Tibial artery (tissue), 4 donors: ENCODE measurements around the gene TSPAN16.

ENCODE experiments used
- DNase-seq, 2 donors: peaks; one replicate each; pipeline ENCODE4 v3.0.0-alpha.2; 2019
- H3K27ac ChIP-seq, 2 donors: fragments of 200-600 bp; sonication (generic) in 1 of 2; 1 replicate in 1 of 2; 2 replicates in 1 of 2; pipeline ENCODE4 v1.5.1; 2018 to 2019; ENCODE audit warnings: mild to moderate bottlenecking in 1 of 2
- H3K27me3 ChIP-seq, 2 donors: fragments of 200-600 bp; sonication (generic) in 1 of 2; one replicate each; pipeline versions ENCODE4 v1.5.1 to v1.6.0; 2016 to 2019
- H3K36me3 ChIP-seq, 3 donors: fragments of 200-600 bp; sonication (generic) in 2 of 3; one replicate each; pipeline ENCODE4 v1.5.1; 2016 to 2019; ENCODE audit warnings: mild to moderate bottlenecking in 2 of 3
- H3K4me1 ChIP-seq, 4 donors: fragments of 200-600 bp; sonication (generic) in 2 of 4; 1 replicate in 3 of 4; 2 replicates in 1 of 4; pipeline ENCODE4 v1.5.1; 2016 to 2019
- H3K4me3 ChIP-seq, 2 donors: fragments of 200-600 bp; sonication (generic) in 1 of 2; 1 replicate in 1 of 2; 2 replicates in 1 of 2; pipeline ENCODE4 v1.5.1; 2018 to 2019; ENCODE audit warnings: mild to moderate bottlenecking in 2 of 2
- H3K9me3 ChIP-seq, 3 donors: fragments of 200-600 bp; sonication (generic) in 1 of 3; one replicate each; pipeline ENCODE4 v1.5.1; 2016 to 2019
- intact Hi-C: fragments of 100-400 bp; cut with DNase I; formaldehyde crosslinking; loops from one replicate; pipeline ENCODE4 v1.15.0; 2023; ENCODE audit warnings: low total_unique reads
- TF ChIP-seq, protein P1 (sequence below), 2 experiments: fragments of 200-600 bp in 1 of 2; fragments of 450-650 bp in 1 of 2; IDR thresholded peaks; one replicate each; pipeline ENCODE4 v1.5.1; 2017 to 2019; ENCODE audit warnings: antibody characterized with exemption in 2 of 2, mild to moderate bottlenecking in 1 of 2, moderate library complexity in 1 of 2

TSPAN16 gene

DNA sequence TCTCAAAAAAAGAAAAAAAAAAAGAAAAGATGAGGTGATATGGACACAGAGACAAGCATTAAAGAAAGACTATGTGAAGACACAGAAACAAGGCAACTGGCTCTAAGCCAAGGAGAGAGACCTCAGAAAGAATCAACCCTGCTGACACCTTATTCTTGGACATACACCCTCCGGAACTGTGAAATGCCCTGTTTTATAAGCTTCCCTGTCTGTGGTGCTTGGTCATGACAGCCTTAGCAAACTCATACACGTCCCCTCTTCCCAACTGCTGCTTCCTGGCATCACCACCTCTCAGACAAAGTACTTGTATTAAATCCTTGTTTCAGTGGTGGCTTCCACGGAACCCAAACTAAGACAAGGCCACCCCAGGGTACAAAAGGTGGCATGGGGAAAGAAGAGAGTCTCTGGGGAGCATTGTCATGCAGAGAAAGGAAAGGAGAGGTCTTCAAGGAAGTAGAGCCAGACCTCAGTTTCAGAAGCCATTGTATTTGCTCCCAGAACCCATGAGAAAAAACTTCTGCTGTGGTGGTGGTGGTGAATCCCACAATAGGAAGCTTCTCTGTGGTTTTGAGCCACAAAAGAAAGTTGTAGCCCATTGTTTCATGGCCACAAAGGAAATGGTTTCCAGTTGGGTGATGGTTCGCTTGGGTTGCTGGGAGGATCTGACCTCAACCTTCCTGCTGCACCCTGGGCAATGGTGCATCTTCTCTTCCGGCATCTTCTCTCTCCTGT lies 16.3 kb upstream of the TSPAN16 start:
- Histone ChIP-seq H3K27me3 (peaks cover 0 to 4% of the 10 kb centered on the region in 2 donors), H3K27ac (no peak overlapping the region), H3K4me1 (no peaks in the 10 kb centered on the region), H3K9me3 (no peaks in the 10 kb centered on the region), H3K36me3 (no peaks in the 10 kb centered on the region), H3K4me3 (no peak overlapping the region)
- no peak for DNase-seq
- intact Hi-C loops = no loop called here
- TF ChIP-seq, protein P1, sequence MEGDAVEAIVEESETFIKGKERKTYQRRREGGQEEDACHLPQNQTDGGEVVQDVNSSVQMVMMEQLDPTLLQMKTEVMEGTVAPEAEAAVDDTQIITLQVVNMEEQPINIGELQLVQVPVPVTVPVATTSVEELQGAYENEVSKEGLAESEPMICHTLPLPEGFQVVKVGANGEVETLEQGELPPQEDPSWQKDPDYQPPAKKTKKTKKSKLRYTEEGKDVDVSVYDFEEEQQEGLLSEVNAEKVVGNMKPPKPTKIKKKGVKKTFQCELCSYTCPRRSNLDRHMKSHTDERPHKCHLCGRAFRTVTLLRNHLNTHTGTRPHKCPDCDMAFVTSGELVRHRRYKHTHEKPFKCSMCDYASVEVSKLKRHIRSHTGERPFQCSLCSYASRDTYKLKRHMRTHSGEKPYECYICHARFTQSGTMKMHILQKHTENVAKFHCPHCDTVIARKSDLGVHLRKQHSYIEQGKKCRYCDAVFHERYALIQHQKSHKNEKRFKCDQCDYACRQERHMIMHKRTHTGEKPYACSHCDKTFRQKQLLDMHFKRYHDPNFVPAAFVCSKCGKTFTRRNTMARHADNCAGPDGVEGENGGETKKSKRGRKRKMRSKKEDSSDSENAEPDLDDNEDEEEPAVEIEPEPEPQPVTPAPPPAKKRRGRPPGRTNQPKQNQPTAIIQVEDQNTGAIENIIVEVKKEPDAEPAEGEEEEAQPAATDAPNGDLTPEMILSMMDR (IDR thresholded peaks at IDR 0.05) = no peak

DNA sequence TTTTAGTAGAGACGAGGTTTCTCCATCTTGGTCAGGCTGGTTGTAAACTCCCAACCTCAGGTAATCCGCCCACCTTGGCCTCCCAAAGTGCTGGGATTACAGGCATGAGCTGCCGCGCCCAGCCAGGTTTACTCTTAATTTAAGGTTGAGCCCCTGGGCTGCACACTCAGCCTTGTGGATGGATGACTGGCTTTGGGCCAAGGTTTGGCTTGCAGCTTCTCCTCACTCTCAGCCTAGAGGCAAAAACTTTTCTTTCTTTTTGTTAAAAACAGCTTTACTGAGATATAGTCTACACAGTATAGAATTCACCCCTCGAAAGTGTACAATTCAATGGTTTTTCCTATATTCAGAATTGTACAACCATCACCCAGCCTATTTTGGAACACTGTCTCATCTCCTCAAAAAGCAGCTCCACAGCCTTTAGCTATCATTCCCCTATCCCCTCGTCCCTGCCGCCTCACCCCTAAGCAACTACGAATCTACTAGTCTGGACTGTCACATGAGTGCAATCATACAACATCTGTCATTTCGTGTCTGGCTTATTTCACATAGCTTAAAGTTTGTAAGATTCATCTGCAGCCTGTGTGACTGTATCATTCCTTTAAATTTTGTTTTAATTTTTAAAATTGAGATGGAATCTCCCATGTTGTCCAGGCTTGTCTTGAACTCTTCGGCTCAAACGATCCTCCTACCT lies 14.5 kb upstream of the TSPAN16 start:
- Histone ChIP-seq H3K4me1 (peaks cover 0 to 1% (median 0%) of the 10 kb centered on the region in 4 donors), H3K9me3 (no peaks in the 10 kb centered on the region), H3K36me3 (no peaks in the 10 kb centered on the region), H3K27ac (no peak overlapping the region), H3K27me3 (peaks cover 0 to 4% of the 10 kb centered on the region in 2 donors), H3K4me3 (no peak overlapping the region)
- DNase-seq = no peak
- intact Hi-C loops = no loop called here
- TF ChIP-seq, protein P1 (IDR thresholded peaks at IDR 0.05) = no peak

DNA sequence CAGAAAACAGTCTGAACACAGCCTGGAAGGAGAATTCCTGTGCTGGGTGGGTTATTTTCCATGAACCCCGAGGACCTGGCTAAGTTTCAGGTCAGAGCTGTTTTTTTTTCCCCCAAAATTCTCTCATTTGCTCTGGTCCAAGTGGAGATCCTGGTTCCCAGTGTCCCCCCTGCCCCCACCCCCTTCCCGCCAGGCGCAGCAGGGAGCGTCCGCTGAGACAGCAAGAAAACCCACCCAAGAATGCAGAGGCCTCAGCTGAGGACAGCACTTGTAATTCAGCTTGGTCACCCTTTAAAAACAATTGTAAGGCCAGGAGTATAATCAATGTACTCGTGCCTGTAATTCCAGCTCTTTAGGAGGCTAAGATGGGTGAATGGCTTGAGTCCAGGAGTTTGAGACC lies 11.4 kb upstream of the TSPAN16 start:
- Histone ChIP-seq H3K9me3 (no peaks in the 10 kb centered on the region), H3K36me3 (no peaks in the 10 kb centered on the region), H3K4me3 (no peak overlapping the region), H3K27me3 (no peaks in the 10 kb centered on the region), H3K4me1 (peaks cover 0 to 5% (median 0%) of the 10 kb centered on the region in 4 donors), H3K27ac (no peak overlapping the region)
- DNase-seq = no peak
- intact Hi-C loops = no loop called here
- TF ChIP-seq, protein P1 (IDR thresholded peaks at IDR 0.05) = no peak

DNA sequence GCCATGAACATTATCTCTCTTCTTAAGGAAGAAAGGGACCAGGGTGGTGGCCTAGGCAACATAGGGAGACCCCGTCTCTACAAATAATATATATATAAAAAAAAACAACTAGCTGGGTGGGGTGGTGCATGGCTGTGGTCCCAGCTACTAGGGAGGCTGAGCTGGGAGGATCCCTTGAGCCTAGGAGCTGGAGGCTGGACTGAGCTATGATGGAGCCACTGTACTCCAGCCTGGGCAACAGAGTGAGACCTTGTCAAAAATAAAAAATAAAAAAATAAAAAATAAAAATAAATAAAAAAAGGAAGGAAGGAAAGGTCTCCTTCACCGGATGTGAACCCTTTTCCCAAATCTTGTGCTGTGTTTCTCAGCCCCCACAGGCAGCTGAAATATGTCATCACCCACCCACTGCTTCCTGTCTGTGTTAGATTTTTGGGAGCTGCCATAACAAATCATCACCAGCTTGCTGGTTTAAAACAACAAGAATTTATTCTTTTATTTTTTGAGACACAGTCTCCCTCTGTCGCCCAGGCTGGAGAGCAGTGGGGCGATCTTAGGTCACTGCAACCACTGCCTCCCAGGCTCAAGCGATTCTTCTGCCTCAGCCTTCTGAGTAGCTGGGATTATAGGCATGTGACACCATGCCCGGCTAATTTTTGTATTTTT lies 9.5 kb upstream of the TSPAN16 start:
- intact Hi-C loops = no loop called here
- Histone ChIP-seq H3K4me3 (no peak overlapping the region), H3K27ac (peak overlapping the region in 1 of 2 donors; percentile 25), H3K4me1 (peaks cover 0 to 5% (median 0%) of the 10 kb centered on the region in 4 donors), H3K9me3 (no peaks in the 10 kb centered on the region), H3K27me3 (no peaks in the 10 kb centered on the region), H3K36me3 (no peaks in the 10 kb centered on the region)
- peak in 1 of 2 donors; percentile 22 for DNase-seq
- TF ChIP-seq, protein P1 (IDR thresholded peaks at IDR 0.05) = peak in 1 of 2 experiments; percentile 35

DNA sequence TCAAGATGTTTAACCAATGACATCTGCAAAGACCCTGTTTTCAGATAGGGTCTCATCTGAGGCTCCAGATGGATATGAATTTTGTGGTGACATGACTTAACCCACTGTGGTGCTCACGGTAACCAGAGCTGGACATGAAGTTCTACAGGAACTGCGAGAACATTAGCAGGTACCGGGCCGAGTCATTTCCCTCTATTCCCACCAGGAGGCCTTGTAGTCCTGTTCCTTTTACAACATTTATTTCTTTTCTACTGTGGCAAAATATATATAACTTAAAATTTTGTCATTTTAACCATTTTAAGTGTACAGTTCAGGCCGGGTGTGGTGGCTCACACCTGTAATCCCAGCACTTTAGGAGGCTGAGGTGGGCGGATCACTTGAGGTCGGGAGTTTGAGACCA lies 7.6 kb upstream of the TSPAN16 start:
- intact Hi-C loops = no loop called here
- TF ChIP-seq, protein P1 (IDR thresholded peaks at IDR 0.05) = peak; percentile 28 to 31
- Histone ChIP-seq H3K27ac (no peak overlapping the region), H3K36me3 (no peaks in the 10 kb centered on the region), H3K4me1 (peaks cover 0 to 5% (median 2%) of the 10 kb centered on the region in 4 donors), H3K9me3 (no peaks in the 10 kb centered on the region), H3K4me3 (no peak overlapping the region), H3K27me3 (no peaks in the 10 kb centered on the region)
- DNase-seq = no peak
